ENCODE results near the gene USP21. TPM values are rescaled to one million over a fixed set of nuclear protein-coding genes. Genes with fewer than 3 reads are reported as not detected.
A peak's percentile ranks its signal among the peaks of the same experiment; 100 is the strongest.

USP21 gene
- total RNA-seq, 2 donors from 2014 or later, result 13.4 to 20.8 TPM

DNA sequence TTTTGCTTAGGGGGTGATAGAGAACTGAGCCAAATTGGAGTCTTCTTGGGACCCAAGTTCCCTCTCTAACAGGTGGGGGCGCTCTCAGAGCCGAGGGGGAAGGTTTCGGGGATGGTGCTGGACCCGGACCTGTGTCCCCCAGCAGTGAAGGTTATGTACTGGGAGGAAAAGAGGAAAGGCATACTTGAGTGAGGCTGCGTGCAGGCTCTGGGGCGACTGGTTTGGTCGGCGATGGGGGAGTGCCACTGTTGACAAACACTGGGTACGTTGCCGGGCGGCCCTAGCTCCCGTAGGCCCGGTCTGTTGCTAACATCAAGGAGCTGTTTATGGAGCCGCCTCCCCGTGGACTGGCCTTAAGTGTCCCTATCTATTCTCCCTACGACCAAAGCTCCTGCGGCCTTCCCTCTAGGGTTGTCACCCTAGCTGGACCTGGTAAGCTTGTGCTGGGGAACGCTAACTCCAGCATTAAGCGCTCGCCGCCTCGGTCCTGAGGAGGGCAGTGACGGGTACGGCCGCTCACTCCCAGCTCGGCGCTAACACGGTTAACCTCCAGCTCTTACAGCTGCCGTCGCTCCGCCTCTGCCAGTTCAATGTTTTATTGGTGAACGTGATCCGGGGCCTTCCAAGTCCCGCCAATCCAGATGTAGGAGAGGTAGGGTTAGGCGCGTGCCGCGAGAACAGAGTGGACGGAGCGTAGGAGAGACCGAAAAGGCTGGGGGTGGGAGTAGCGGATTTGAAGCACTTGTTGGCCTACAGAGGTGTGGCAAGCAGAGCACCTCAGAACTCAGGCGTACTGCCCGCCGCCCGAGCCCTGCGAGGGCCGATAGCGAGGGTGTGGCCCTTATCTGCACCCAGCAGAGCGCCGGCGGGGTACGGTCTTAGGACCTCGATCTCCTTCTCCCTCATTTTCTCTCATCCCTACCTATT, 6.7 kb downstream of the USP21 start, which contains the start of gene PPOX:
PPOX (plus strand) TSS at position 685 of the 927 bp plus-strand sequence. CDS start 422 bp downstream, outside the sequence.
- intact Hi-C loops (cut with DNase I), result no loop called here
- DNase-seq, result peak; percentile 98
- ATAC-seq, result peak; percentile 97

DNA sequence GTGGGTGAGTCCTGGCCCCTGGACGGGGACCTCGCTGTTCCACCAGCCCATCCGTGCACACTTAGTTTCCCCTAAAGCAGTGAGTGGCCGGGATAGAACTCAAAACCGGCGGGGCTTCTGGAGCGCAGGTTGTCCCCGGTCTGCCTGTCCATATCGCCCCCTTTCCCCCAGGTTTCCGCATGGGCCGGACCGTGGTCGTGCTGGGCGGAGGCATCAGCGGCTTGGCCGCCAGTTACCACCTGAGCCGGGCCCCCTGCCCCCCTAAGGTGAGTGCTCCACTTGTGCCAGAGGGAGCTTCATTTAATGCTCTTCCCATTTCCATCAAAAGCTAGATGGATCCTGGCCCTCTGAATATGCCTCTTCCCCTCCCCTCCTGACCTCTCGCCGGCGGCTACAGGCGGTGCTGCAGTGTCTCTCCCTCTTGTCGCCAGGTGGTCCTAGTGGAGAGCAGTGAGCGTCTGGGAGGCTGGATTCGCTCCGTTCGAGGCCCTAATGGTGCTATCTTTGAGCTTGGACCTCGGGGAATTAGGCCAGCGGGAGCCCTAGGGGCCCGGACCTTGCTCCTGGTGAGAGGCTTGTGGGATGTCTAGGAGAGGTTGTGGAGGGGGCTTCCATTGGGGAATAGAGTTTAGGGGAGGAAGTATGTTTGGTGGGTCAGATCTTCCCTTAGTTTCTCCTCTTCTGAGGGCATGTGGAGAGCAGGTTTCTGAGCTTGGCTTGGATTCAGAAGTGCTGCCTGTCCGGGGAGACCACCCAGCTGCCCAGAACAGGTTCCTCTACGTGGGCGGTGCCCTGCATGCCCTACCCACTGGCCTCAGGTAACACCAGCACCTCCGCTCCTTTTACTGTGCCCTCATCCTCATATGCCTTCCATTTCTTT, 7.6 kb downstream of the USP21 start:
- DNase-seq (peak; percentile 19), ATAC-seq (peak in 1 of 2 donors; percentile 1)
- intact Hi-C loops (cut with DNase I), result no loop called here

DNA sequence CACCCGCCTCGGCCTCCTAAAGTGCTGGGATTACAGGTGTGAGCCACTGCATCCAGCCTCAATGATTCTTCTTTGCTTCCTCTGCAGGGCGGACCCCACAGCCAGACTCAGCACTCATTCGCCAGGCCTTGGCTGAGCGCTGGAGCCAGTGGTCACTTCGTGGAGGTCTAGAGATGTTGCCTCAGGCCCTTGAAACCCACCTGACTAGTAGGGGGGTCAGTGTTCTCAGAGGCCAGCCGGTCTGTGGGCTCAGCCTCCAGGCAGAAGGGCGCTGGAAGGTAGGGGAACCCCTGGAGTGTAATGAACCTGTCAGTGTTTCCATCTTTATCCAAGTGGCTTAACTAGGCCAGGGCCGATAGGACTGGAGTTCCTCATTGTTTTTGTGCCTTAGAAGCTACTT, 9.6 kb downstream of the USP21 start:
- no peak for ATAC-seq
- intact Hi-C loops (cut with DNase I), result no loop called here
- peak; percentile 18 for DNase-seq

DNA sequence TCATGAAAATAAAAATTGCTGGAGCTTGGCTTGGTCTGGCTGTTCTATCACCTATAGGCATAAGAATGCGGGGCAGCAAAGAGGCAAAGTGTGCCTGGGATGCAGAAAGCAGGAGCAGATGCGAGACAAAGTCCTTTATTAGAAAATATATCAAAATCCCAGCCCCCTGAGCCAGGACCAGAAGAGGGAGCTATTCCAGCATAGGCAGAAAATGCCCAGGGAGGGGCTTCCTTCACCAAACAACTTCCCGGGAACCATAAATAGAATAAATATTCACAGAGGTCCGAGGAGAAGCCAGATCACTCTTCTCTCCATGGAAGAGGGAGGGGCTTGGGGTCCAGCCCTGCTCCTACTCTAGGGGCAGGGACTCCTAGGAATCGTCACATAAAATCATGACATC, 11.9 kb downstream of the USP21 start:
- no peak for ATAC-seq
- intact Hi-C loops (cut with DNase I), result no loop called here
- peak; percentile 14 for DNase-seq

DNA sequence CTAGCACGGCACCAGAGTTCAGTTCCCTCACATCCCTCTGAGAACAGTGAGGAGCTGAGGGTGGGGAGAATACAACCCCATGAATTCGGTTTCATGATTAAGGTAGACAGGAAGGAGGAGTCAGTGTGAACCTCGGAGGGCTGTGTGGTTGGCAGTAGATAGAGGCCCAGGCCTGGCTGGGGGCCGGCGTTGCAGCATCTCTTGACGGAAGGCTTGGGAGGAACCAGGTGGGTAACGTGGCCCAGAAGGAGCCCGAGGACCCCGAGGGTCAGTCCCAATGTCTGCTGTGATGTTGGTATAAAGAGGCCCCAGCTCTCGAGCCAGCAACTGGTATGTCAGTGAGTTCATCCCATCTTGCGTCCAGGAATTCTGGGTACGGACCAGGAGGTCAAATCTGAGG, 12.4 kb downstream of the USP21 start:
- ATAC-seq (no peak), DNase-seq (peak; percentile 21)
- intact Hi-C loops (cut with DNase I), result no loop called here

DNA sequence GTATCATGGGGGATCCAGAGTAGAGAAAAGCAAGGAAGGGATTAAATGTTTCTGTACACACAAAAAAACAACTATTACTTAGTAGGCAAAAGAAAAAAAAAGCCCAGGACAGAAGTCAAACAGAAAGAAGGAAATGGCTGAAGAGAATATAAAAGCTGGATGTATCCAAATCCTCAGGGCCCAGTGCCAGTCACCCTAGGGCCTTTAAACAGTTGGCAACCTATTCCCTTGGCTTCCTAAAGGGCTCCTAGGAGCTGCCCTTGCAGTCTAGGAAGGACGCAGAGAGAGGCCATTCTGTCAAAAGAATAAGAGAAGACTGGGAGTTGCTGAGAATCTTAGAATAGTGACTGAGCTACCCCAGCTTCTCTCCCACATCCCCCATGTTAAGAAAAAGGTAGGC, 13.0 kb downstream of the USP21 start:
- ATAC-seq (no peak), DNase-seq (no peak)
- intact Hi-C loops (cut with DNase I), result no loop called here

DNA sequence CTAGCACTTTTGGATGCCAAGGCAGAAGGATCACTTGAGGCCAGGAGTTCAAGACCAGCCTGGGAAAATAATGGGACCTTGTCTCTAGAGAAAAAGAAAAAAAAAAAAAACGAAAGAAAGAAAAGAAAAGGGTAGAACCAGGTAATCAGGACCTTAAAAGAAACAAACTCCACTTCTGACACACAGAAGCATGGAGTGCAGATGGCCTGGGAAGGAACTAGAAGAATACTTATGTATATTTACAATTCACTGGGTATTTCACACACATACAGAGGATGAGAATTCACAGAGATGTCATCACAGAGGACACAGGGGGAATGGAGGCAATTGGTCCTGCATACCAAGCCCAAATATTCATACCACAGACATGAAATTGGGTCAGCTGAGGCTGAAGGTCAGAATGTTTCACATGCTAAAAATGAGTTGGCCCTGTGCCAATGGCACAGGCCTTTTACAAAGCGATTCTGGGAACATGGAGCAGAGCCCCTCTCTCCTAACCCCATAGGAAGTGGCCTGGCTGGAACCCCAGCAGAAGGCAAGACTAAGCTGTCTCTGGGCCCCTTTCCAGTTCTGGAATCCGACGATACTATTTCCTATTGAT, 13.6 kb downstream of the USP21 start:
- ATAC-seq (peak in 1 of 2 donors; percentile 12), DNase-seq (peak; percentile 66)
- intact Hi-C loops (cut with DNase I), result no loop called here

DNA sequence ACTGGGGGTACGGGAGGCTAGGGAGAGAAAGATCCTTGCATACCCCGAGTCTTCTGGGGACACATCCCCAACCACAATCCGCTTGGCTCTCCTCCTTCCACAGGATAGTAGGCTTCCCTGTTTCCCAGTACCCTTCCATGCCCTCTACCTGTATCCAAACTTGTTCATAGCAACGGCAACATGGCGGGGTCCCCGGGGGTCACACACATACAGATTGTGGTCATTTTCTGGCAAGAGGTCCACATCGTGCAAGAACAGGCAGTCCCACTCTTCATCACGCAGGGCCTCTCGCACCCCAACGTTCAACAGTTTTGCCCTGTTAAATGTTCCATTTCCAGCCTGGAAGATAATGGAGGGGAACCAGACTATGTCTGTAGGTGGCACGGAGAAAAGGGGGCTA, 14.4 kb downstream of the USP21 start:
- ATAC-seq, result no peak
- peak; percentile 18 for DNase-seq
- intact Hi-C loops (cut with DNase I), result no loop called here

DNA sequence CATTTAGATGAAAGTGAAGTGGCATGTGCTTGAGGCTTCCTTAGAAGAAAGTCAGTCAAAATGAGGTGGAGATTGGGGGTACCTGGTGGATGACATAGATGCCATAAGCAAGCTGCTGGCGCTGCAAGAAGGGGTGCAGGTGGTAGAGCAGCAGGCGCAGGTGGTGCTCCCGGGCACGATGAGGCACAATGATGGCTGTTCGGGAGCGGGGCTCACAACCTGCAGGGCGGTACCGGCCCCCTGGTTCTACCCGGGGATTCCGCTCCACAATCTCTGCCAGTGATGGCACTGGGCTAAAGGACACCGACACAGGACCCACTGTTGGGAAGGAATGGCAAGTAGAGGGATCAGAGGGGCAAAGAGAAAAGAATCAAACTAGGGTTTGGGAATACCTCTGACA, 15.6 kb downstream of the USP21 start:
- intact Hi-C loops (cut with DNase I), result no loop called here
- DNase-seq, result peak; percentile 26
- ATAC-seq, result no peak

DNA sequence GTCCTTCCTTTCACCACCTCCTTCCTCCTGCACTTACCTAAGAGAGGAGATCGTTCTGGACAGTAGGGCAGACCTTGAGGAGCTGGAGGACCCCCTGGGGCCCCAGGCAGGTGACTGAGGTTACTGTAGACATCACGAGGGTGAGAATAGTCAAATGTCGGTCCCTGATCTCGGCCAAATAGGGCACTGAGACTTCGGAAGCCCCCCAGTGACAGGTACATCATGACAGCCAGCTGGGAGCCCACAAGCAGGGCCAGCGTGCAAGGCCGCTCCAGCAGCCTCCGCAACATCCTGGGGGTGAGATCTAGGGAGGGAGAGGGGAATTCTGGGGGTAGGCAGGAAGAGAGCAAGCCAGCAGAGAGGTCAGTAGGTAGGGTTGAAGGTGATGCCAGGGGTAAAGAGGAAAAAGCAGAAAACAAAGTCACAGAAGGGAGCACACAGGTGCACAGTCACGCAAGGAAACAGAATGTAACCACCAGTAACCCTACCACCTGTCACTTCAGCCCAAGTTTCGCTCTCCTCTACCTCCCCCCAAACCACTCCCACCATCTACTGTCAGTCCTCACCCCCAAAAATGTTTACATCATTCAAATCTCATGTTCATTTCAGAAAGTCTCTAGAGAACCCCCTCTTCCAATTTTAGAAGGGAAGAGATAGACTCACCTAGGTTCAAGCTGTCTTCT, 16.6 kb downstream of the USP21 start:
- intact Hi-C loops (cut with DNase I), result no loop called here
- no peak for ATAC-seq
- DNase-seq, result peak; percentile 15

DNA sequence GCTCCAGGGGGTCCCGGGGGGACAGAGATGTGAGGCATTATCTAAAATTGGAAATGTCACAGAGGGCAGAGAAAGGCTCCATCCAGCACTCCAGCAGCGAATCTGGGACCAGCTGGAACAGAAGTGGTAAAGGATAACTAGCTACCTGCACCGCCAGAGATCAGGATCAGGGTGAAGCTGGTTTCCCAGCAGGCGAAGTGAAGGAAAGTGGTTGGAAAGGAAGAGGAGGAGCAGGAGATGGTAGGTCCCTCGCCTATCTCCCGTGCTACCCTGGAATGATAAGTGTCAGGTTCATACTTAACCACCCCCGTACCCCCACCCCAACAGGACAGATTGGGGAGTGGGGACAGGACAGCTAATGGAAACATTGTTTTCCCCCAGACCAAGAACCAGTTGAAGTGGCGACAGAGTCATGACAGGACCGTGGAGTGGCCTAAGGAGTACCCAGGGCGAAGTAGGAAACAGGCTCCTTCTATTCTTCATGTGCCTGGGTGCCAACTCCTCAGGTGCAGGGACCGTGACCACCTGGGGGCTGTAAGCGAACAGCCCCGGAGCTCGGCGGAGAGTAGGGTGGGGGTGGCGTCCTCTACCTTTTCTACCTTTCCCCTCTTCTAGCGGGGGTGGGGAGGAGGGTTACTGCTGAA, 17.3 kb downstream of the USP21 start:
- intact Hi-C loops (cut with DNase I), result no loop called here
- ATAC-seq (peak; percentile 0), DNase-seq (peak; percentile 7)

DNA sequence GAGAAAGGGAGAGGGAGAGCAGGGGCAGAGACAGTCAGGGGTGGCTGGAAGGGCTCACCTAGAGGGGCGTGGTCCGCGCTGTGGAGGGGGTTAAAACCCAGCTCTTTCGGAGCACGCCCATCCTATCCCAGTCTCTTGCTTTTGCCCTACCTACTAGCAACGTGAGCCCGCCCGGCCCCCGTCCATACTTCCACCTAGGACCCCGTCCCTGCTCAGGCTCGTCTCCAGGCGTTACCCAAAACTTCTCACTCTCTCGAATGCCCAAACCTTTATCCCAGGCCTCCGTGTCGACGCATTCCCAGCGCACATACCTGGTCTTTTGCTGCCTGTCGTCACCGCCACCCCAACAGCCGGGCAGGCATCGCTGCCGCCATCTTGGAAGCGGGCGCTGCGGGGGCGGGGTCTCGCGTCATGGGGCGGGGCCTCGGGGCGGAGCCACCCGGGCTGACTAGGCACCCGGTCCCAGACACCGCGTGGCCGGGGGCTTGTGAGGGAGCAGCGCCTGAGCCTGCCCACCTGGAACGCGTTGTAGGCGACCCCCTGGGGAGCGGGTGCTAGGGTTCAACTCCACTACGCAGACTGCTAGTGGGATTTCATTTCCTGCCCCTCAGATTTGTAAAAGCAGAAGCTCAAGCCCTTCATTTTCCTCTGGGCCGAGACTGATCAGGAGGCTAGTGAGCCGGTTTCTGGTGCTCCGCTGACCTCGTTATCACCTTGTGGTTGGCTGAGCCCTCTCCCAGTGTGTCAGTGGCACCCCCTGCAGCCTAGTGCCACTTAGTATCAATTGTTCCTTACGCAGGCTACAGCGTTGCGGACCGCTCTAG, 18.0 kb downstream of the USP21 start, which contains the start of gene B4GALT3:
B4GALT3 (minus strand) TSS at position 396 of the 824 bp plus-strand sequence. CDS start 1,447 bp downstream, outside the sequence.
- peak; percentile 92 for DNase-seq
- intact Hi-C loops (cut with DNase I), result no loop called here

DNA sequence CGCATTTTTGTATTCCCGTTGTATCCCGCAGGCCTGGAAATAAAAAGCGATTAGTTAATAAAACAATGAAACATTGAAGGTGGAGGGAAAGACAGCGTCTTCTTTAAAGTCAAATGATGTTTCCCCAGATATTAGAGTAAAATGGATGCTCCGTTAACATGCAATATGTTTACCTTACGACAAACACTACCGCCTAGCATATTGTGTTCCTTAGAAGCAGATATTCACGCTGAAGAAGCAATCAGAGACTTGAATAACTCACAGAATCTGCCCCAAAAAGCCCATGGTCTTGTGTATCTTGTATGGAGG, 18.6 kb downstream of the USP21 start:
- intact Hi-C loops (cut with DNase I), result no loop called here

More for the DNA sequence above, 18.0 kb downstream of the USP21 start, which contains the start of gene B4GALT3:
- peak; percentile 96 to 97 for ATAC-seq

DNA sequence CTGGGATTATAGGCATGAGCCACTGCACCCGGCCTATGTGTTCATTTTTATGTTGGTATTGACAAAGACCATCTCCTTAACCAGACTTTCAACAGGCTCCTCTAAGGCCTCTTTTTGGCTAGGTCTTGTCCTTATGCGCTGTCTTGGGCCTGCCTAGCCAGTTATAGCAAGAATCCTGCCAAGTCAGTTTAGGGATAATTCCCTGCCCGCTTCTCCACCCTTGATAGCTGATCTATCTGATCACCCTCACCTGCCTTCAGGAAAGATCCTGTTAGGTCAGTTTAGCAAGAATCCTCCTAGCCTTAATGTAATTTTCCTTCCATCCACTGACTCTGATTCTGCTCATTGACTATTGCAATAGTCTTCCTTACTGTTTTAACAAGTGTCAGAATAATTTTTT, 20.4 kb downstream of the USP21 start:
- intact Hi-C loops (cut with DNase I), result no loop called here
- ATAC-seq (no peak), DNase-seq (no peak)

More for the DNA sequence above, 18.6 kb downstream of the USP21 start:
- ATAC-seq (no peak), DNase-seq (no peak)

DNA sequence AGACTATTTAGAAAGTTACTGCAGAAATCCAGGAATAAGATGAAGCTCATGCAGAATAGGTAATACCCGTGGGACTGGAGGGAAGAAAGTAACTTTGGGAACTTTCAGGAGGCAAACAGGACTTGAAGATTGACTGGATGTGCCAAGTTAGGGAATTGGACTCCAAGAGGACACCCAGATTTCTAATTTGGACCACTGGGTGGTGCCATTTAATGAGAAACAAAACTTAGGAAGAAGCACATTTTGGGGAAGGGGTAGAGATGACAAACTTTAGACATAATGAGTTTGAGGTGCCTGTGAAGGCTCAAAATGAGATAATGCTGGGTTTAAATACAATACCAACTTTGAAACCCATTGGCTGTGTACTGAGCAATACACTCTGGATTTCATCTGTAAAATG, 21.3 kb downstream of the USP21 start:
- intact Hi-C loops (cut with DNase I), result no loop called here
- ATAC-seq (no peak), DNase-seq (peak; percentile 2)

DNA sequence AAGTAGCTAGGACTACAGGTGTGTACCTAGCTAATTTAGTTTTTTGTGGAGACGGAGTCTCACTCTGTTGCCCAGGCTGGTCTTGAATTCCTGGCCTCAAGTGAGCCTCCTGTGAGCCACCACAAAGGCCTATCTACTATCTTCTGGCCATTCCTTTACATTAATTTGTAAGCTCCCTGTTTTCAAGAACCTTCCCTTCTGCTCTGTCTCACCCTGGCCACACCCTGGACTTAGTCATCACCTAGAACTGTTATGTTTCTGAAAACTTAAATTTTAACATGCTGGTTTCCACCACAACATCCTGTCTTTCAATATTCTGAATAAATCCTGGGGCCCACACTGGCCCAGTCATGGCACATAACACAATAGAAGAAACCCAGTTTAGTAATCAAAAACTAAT, 22.9 kb downstream of the USP21 start:
- DNase-seq (peak; percentile 19), ATAC-seq (no peak)
- intact Hi-C loops (cut with DNase I), result no loop called here

DNA sequence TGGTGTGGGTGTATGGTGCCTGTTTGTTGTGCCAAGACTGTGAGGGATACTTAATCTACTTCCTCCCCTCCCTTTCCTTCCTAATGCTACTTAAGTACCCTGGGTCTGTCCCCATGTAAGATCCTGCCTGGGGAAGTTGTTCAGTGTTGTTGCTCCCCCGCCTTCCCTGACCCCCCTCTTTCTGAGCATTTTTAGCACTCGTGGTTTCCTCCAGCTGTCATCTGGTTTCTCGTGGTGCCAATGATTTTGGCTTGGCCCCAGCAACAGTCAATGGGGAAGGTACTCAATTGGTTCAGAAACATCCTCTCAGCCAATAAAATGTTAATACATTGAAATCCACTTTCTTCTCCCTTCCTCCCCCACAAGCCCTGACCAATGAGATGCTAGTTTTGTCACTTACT, 26.0 kb downstream of the USP21 start:
- ATAC-seq (peak; percentile 85 to 93), DNase-seq (peak; percentile 88)
- intact Hi-C loops (cut with DNase I), result no loop called here
